ENCODE results near the gene HDHD3.

Gene HDHD3

GRCh38 chr9:113401027-113401792, 24.4 kb upstream of the HDHD3 start, which contains the start of gene ALAD:
ALAD (minus strand) TSS chr9:113401284; CDS start chr9:113393559, 7,725 bp downstream.
- Histone ChIP-seq H3K27me3 (ENCODE audit: control insufficient read depth, insufficient read depth, low read length) (no peaks in the 10 kb centered on the region), H3K4me3 (ENCODE audit: low read length) (peak within 1 kb of the TSS; percentile 64), H3K36me3 (ENCODE audit: control insufficient read depth, insufficient read depth, low read length) (no peaks in the 10 kb centered on the region), H3K9ac (ENCODE audit: low read length) (peak within 1 kb of the TSS; percentile 71), H3K9me3 (ENCODE audit: control insufficient read depth, low read length) (no peaks in the 10 kb centered on the region), H3K4me1 (ENCODE audit: control insufficient read depth, insufficient read depth, low read length) (peaks cover 47% of the 10 kb centered on the region)

- Histone ChIP-seq H3K27me3 (ENCODE audit: control insufficient read depth, insufficient read depth, low read length) (no peaks in the 10 kb centered on the region), H3K9ac (ENCODE audit: low read length) (peak overlapping the region; percentile 71), H3K36me3 (ENCODE audit: control insufficient read depth, insufficient read depth, low read length) (no peaks in the 10 kb centered on the region), H3K4me1 (ENCODE audit: control insufficient read depth, insufficient read depth, low read length) (peaks cover 53% of the 10 kb centered on the region), H3K9me3 (ENCODE audit: control insufficient read depth, low read length) (no peaks in the 10 kb centered on the region), H3K4me3 (ENCODE audit: low read length) (no peak overlapping the region)
Measured at GRCh38 chr9:113399646-113400200, 22.9 kb upstream of the HDHD3 start.

DNA sequence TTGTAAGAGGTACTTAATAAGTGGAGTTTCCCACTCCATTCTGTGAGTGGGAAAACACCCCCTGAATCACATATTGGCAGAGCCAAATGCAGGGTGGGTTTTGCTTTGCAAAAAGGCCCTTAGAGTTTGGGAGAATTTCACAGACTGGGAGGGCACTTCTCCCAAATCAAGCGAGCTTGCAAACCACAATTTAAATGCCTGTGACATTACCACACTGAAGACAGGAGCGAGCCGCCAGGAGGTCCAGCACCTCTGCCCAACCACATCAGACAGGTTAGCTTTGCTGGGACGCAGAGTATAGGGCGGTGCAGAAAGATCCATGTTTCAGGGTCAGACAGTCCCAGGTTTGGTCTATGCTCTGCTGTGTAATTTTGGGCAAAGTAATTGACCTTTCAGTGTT, 22.0 kb upstream of the HDHD3 start:
- no peaks in the 10 kb centered on the region for H3K9me3 ChIP-seq (ENCODE audit: control insufficient read depth, low read length)
- H3K4me1 ChIP-seq (ENCODE audit: control insufficient read depth, insufficient read depth, low read length): peaks cover 53% of the 10 kb centered on the region
- no peak overlapping the region for H3K9ac ChIP-seq (ENCODE audit: low read length)
- H3K27me3 ChIP-seq (ENCODE audit: control insufficient read depth, insufficient read depth, low read length): no peaks in the 10 kb centered on the region
- H3K4me3 ChIP-seq (ENCODE audit: low read length): no peak overlapping the region
- no peaks in the 10 kb centered on the region for H3K36me3 ChIP-seq (ENCODE audit: control insufficient read depth, insufficient read depth, low read length)

DNA sequence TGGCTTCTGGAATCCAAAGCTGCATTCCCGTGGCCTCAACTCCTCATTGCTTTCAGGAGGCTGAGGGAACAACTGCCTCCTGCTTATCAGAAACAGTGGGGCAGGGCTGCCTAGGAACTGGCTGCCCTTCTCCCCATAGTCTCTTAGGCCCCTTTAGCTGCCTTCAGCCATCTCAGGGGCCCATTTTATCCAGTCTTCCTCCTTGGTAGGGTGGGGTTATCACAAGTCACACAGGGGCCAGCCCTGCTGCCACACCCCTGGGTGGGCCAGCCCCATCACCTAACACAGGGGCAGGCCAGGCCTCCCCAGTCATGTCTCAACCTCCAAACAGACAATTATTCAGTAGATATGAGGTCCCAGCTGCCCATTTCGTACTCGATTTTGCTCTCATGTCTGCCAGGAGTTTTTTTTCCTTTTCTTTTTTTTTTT, 20.4 kb upstream of the HDHD3 start:
- no peaks in the 10 kb centered on the region for H3K27me3 ChIP-seq (ENCODE audit: control insufficient read depth, insufficient read depth, low read length)
- H3K4me3 ChIP-seq (ENCODE audit: low read length): no peak overlapping the region
- peaks cover 53% of the 10 kb centered on the region for H3K4me1 ChIP-seq (ENCODE audit: control insufficient read depth, insufficient read depth, low read length)
- no peaks in the 10 kb centered on the region for H3K9me3 ChIP-seq (ENCODE audit: control insufficient read depth, low read length)
- H3K36me3 ChIP-seq (ENCODE audit: control insufficient read depth, insufficient read depth, low read length): no peaks in the 10 kb centered on the region
- H3K9ac ChIP-seq (ENCODE audit: low read length): no peak overlapping the region

GRCh38 chr9:113395000-113395861, 18.4 kb upstream of the HDHD3 start:
- Histone ChIP-seq H3K9me3 (ENCODE audit: control insufficient read depth, low read length) (no peaks in the 10 kb centered on the region), H3K4me3 (ENCODE audit: low read length) (no peak overlapping the region), H3K27me3 (ENCODE audit: control insufficient read depth, insufficient read depth, low read length) (no peaks in the 10 kb centered on the region), H3K4me1 (ENCODE audit: control insufficient read depth, insufficient read depth, low read length) (peaks cover 45% of the 10 kb centered on the region), H3K9ac (ENCODE audit: low read length) (no peak overlapping the region), H3K36me3 (ENCODE audit: control insufficient read depth, insufficient read depth, low read length) (peaks cover 6% of the 10 kb centered on the region)

- H3K9ac ChIP-seq (ENCODE audit: low read length): no peak overlapping the region
- H3K36me3 ChIP-seq (ENCODE audit: control insufficient read depth, insufficient read depth, low read length): peaks cover 14% of the 10 kb centered on the region
- no peak overlapping the region for H3K4me3 ChIP-seq (ENCODE audit: low read length)
- H3K27me3 ChIP-seq (ENCODE audit: control insufficient read depth, insufficient read depth, low read length): no peaks in the 10 kb centered on the region
- no peaks in the 10 kb centered on the region for H3K9me3 ChIP-seq (ENCODE audit: control insufficient read depth, low read length)
- peaks cover 39% of the 10 kb centered on the region for H3K4me1 ChIP-seq (ENCODE audit: control insufficient read depth, insufficient read depth, low read length)
Measured at GRCh38 chr9:113393281-113393680, 16.5 kb upstream of the HDHD3 start.

- peaks cover 39% of the 10 kb centered on the region for H3K4me1 ChIP-seq (ENCODE audit: control insufficient read depth, insufficient read depth, low read length)
- no peak overlapping the region for H3K9ac ChIP-seq (ENCODE audit: low read length)
- no peak overlapping the region for H3K4me3 ChIP-seq (ENCODE audit: low read length)
- H3K9me3 ChIP-seq (ENCODE audit: control insufficient read depth, low read length): no peaks in the 10 kb centered on the region
- H3K27me3 ChIP-seq (ENCODE audit: control insufficient read depth, insufficient read depth, low read length): no peaks in the 10 kb centered on the region
- peaks cover 17% of the 10 kb centered on the region for H3K36me3 ChIP-seq (ENCODE audit: control insufficient read depth, insufficient read depth, low read length)
Measured at GRCh38 chr9:113391917-113392316, 15.1 kb upstream of the HDHD3 start.

DNA sequence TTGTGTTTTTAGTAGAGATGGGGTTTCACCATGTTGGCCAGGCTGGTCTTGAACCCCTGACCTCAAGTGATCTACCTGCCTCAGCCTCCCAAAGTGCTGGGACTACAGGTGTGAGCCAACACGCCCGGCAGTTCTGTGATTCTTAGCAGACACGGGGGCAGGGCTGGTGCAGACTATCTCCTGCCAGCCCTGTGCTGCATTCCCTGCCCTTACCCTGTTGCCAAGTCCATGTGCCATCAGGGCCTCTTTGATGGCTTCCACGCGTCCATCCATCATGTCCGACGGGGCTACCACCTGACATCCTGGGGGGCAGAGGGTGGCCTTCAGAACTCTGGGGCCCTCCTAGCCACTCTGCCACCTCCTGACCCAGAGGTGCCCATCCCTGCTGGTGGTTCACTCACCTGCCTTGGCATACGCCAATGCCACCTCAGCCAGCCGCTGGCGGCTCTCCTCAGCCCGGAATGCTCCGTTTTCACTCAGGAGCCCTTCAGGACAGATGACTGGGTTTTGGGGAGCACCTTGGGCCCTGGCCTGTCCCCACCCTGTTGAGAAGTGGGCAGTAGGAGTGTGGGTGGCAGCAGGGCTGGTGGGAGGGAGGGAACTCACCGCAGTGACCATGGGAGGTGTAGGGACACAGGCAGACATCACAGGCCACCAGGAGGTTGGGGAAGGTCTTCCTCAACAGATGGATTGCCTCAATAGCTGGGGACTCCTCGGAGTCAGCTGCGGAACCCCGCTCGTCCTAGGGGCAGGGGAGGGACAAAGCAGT, 13.6 kb upstream of the HDHD3 start:
- Histone ChIP-seq H3K4me3 (ENCODE audit: low read length) (no peak overlapping the region), H3K4me1 (ENCODE audit: control insufficient read depth, insufficient read depth, low read length) (peaks cover 36% of the 10 kb centered on the region), H3K9ac (ENCODE audit: low read length) (no peak overlapping the region), H3K36me3 (ENCODE audit: control insufficient read depth, insufficient read depth, low read length) (peaks cover 19% of the 10 kb centered on the region), H3K27me3 (ENCODE audit: control insufficient read depth, insufficient read depth, low read length) (no peaks in the 10 kb centered on the region), H3K9me3 (ENCODE audit: control insufficient read depth, low read length) (no peaks in the 10 kb centered on the region)

GRCh38 chr9:113389451-113389850, 12.7 kb upstream of the HDHD3 start:
- no peak overlapping the region for H3K9ac ChIP-seq (ENCODE audit: low read length)
- peaks cover 19% of the 10 kb centered on the region for H3K36me3 ChIP-seq (ENCODE audit: control insufficient read depth, insufficient read depth, low read length)
- no peaks in the 10 kb centered on the region for H3K27me3 ChIP-seq (ENCODE audit: control insufficient read depth, insufficient read depth, low read length)
- H3K9me3 ChIP-seq (ENCODE audit: control insufficient read depth, low read length): no peaks in the 10 kb centered on the region
- H3K4me3 ChIP-seq (ENCODE audit: low read length): no peak overlapping the region
- peaks cover 34% of the 10 kb centered on the region for H3K4me1 ChIP-seq (ENCODE audit: control insufficient read depth, insufficient read depth, low read length)

DNA sequence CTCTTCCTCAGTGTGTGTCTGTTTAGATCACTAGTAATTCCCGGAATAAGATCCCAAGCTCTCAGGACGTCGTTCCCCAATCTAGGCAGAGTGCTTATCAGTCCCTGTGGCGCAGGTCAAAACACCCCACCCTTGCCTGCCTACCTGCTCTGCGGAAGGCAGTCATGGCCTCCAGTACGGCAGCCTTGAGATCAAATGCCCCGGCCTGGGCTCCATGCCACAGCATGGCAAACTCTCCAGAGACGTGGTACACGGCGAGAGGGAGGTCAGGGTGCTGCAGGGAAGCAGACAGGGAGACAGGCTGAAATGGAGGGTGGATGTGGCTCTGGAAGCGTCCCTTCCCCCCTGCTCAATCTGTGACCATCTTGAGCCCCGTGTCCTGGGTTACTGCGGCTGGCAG, 12.0 kb upstream of the HDHD3 start:
- no peak overlapping the region for H3K4me3 ChIP-seq (ENCODE audit: low read length)

GRCh38 chr9:113387560-113388230, 10.9 kb upstream of the HDHD3 start:
- peak overlapping the region; percentile 47 for H3K9ac ChIP-seq (ENCODE audit: low read length)
- H3K9me3 ChIP-seq (ENCODE audit: control insufficient read depth, low read length): no peaks in the 10 kb centered on the region
- H3K36me3 ChIP-seq (ENCODE audit: control insufficient read depth, insufficient read depth, low read length): peaks cover 19% of the 10 kb centered on the region
- H3K4me3 ChIP-seq (ENCODE audit: low read length): no peak overlapping the region
- H3K27me3 ChIP-seq (ENCODE audit: control insufficient read depth, insufficient read depth, low read length): no peaks in the 10 kb centered on the region
- H3K4me1 ChIP-seq (ENCODE audit: control insufficient read depth, insufficient read depth, low read length): peaks cover 42% of the 10 kb centered on the region

More for the DNA sequence above, 12.0 kb upstream of the HDHD3 start:
- Histone ChIP-seq H3K9me3 (ENCODE audit: control insufficient read depth, low read length) (no peaks in the 10 kb centered on the region), H3K9ac (ENCODE audit: low read length) (peak overlapping the region; percentile 33), H3K36me3 (ENCODE audit: control insufficient read depth, insufficient read depth, low read length) (peaks cover 19% of the 10 kb centered on the region), H3K4me1 (ENCODE audit: control insufficient read depth, insufficient read depth, low read length) (peaks cover 34% of the 10 kb centered on the region), H3K27me3 (ENCODE audit: control insufficient read depth, insufficient read depth, low read length) (no peaks in the 10 kb centered on the region)
